K562 (cell line): ENCODE results near the gene LY6G6F. TPM values are rescaled to one million over a fixed set of nuclear protein-coding genes. Genes with fewer than 3 reads are reported as not detected.

ENCODE experiments used
- BCOR ChIP-seq: fragments of 450-650 bp; IDR thresholded peaks from 2 replicates; pipeline ENCODE4 v1.6.1; 2016
- KAT7 ChIP-seq: sonication (generic); formaldehyde crosslinking; IDR thresholded peaks from 2 replicates; pipeline ENCODE4 v1.8.0; 2022; ENCODE audit warnings: missing genetic modification reagents, mild to moderate bottlenecking, borderline replicate concordance
- MAFK ChIP-seq: IDR thresholded peaks from 2 replicates; pipeline ENCODE4 v1.6.1; 2011; ENCODE audit warnings: low read length, improper control_type of control experiment
- MAZ ChIP-seq, 2 experiments: fragments of 450-650 bp in 1 of 2; sonication (generic) in 1 of 2; formaldehyde crosslinking; IDR thresholded peaks in 1 of 2; conservative IDR thresholded peaks in 1 of 2; 2 replicates each; pipeline versions ENCODE4 v1.4.0 to v1.5.0; 2020; ENCODE audit warnings: mild to moderate bottlenecking in 1 of 2, missing genetic modification reagents in 1 of 2
- MIER1 ChIP-seq: fragments of 450-650 bp; IDR thresholded peaks from 2 replicates; pipeline ENCODE4 v1.6.1; 2016; ENCODE audit warnings: antibody characterized with exemption, mild to moderate bottlenecking, low read depth
- NRF1 ChIP-seq, 2 experiments: fragments of 450-650 bp; IDR thresholded peaks in 1 of 2; conservative IDR thresholded peaks in 1 of 2; 2 replicates each; pipeline ENCODE4 v1.6.1; 2014; ENCODE audit warnings: mild to moderate bottlenecking in 2 of 2
- PHF20 ChIP-seq: fragments of 450-650 bp; IDR thresholded peaks from 2 replicates; pipeline ENCODE4 v1.6.1; 2018; ENCODE audit not compliant: partially characterized antibody
- RBFOX2 ChIP-seq: fragments of 200-400 bp; formaldehyde crosslinking; IDR thresholded peaks from 2 replicates; pipeline ENCODE4 v1.6.1; 2017; ENCODE audit warnings: low read depth, mild to moderate bottlenecking, low read length, moderate library complexity
- SAFB ChIP-seq: fragments of 200-400 bp; formaldehyde crosslinking; IDR thresholded peaks from 2 replicates; pipeline ENCODE4 v1.6.1; 2017; ENCODE audit warnings: low read depth, low read length, borderline replicate concordance
- SMAD3 ChIP-seq: fragments of 450-650 bp; formaldehyde crosslinking; conservative IDR thresholded peaks from 2 replicates; pipeline ENCODE4 v1.4.0; 2020; ENCODE audit warnings: mild to moderate bottlenecking
- SOX6 ChIP-seq: fragments of 450-650 bp; IDR thresholded peaks from 2 replicates; pipeline ENCODE4 v1.6.1; 2014; ENCODE audit warnings: mild to moderate bottlenecking
- TAF1 ChIP-seq: IDR thresholded peaks from 2 replicates; pipeline ENCODE4 v1.6.1; 2011; ENCODE audit warnings: mild to moderate bottlenecking, low read length, moderate library complexity; ENCODE audit not compliant: insufficient read depth, control insufficient read depth, severe bottlenecking; ENCODE audit errors: extremely low read depth
- TAF7 ChIP-seq: fragments of 450-650 bp; IDR thresholded peaks from 2 replicates; pipeline ENCODE4 v1.6.1; 2016; ENCODE audit warnings: missing genetic modification characterization, missing compliant biosample characterization
- THRAP3 ChIP-seq: fragments of 450-650 bp; IDR thresholded peaks from 2 replicates; pipeline ENCODE4 v1.6.1; 2016; ENCODE audit warnings: mild to moderate bottlenecking, inconsistent platforms, borderline replicate concordance
- WHSC1 ChIP-seq: IDR thresholded peaks from one replicate; pipeline ENCODE4 v1.6.1; 2012; ENCODE audit warnings: low read length, control low read depth, inconsistent platforms
- ZNF124 ChIP-seq: sonication (generic); formaldehyde crosslinking; IDR thresholded peaks from 2 replicates; pipeline ENCODE4 v1.8.1; 2022; ENCODE audit warnings: missing genetic modification reagents
- ZNF253 ChIP-seq: fragments of 250-450 bp; sonication (Bioruptor Pico); conservative IDR thresholded peaks from 2 replicates; pipeline ENCODE4 v1.6.1; 2021; ENCODE audit warnings: mild to moderate bottlenecking
- ZNF280A ChIP-seq: fragments of 450-650 bp; IDR thresholded peaks from 2 replicates; pipeline ENCODE4 v1.6.1; 2018; ENCODE audit warnings: mild to moderate bottlenecking, low read depth; ENCODE audit not compliant: partially characterized antibody
- ZNF561 ChIP-seq: fragments of 450-650 bp; formaldehyde crosslinking; conservative IDR thresholded peaks from 2 replicates; pipeline ENCODE4 v1.4.0; 2020; ENCODE audit warnings: mild to moderate bottlenecking, moderate library complexity
- ZNF668 ChIP-seq: fragments of 250-450 bp; sonication (Bioruptor Pico); IDR thresholded peaks from 2 replicates; pipeline ENCODE4 v1.8.0; 2022; ENCODE audit warnings: mild to moderate bottlenecking, inconsistent platforms
- ZNF785 ChIP-seq: fragments of 250-450 bp; sonication (Bioruptor Pico); IDR thresholded peaks from 2 replicates; pipeline ENCODE4 v1.4.0; 2020; ENCODE audit warnings: mild to moderate bottlenecking
- polyA plus RNA-seq, 8 experiments: library from polyadenylated mRNA; depleted of rRNA in 4 of 8; stranded (reverse) in 5 of 8; unstranded in 3 of 8; fragments of >200 nt; fragmentation: Nextera tagmentation in 2 of 8; fragmentation: Illumina TruSeq in 1 of 8; extraction: Ambion mirVana in 2 of 8; extraction: Trizol in 1 of 8; gene quantifications; 2 replicates each; pipeline versions ENCODE4 v1.2.1 to v1.2.3, GENCODE V29; 2011 to 2014; ENCODE audit warnings: inconsistent platforms in 1 of 8, missing spikeins in 1 of 8
- total RNA-seq, 7 experiments: library from RNA; depleted of rRNA in 6 of 7; stranded (reverse); fragments of >200 nt in 6 of 7; fragmentation: Illumina TruSeq in 2 of 7; extraction: Trizol in 2 of 7; gene quantifications; 2 replicates each; pipeline versions ENCODE4 v1.2.1 to v1.2.3, GENCODE V29; 2011 to 2021; ENCODE audit warnings: low replicate concordance in 1 of 7
- TF ChIP-seq, protein P1 (sequence below): sonication (generic); formaldehyde crosslinking; IDR thresholded peaks from 2 replicates; pipeline ENCODE4 v1.8.0; 2022; ENCODE audit warnings: mild to moderate bottlenecking, missing genetic modification reagents
- TF ChIP-seq, protein P2 (sequence below), 2 experiments: fragments of 450-650 bp in 1 of 2; sonication (generic) in 1 of 2; formaldehyde crosslinking in 1 of 2; IDR thresholded peaks in 1 of 2; conservative IDR thresholded peaks in 1 of 2; 2 replicates each; pipeline versions ENCODE4 v1.6.1 to v1.8.1; 2016 to 2023; ENCODE audit warnings: mild to moderate bottlenecking in 2 of 2, moderate library complexity in 2 of 2, inconsistent platforms in 1 of 2, missing genetic modification reagents in 1 of 2
- TF ChIP-seq, protein P3 (sequence below): fragments of 250-450 bp; sonication (Bioruptor Pico); IDR thresholded peaks from 2 replicates; pipeline ENCODE4 v1.6.1; 2021; ENCODE audit warnings: mild to moderate bottlenecking

LY6G6F gene
- total and polyA plus RNA-seq, 9 of the 15 experiments (the other 6 are each of a cell fraction or from before 2014, with no cell fraction given), result 0.14 to 0.50 (median 0.28) TPM; not detected in 2

- TF ChIP-seq, protein P1, sequence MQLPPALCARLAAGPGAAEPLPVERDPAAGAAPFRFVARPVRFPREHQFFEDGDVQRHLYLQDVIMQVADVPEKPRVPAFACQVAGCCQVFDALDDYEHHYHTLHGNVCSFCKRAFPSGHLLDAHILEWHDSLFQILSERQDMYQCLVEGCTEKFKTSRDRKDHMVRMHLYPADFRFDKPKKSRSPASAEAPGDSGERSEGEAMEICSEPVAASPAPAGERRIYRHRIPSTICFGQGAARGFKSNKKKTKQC (CRISPR knock-in tag), result peak; percentile 87
- no peak for TF ChIP-seq MIER1
- peak; percentile 84 to 86 for TF ChIP-seq NRF1 (conservative IDR thresholded peaks at IDR 0.05 in 1 of 2, IDR thresholded peaks at IDR 0.05 in 1 of 2)
- TF ChIP-seq WHSC1, result no peak
- TF ChIP-seq SMAD3 (CRISPR knock-in tag), result 0 out of 2 replicates have a peak, but pooled peaks have one; percentile 1
- TF ChIP-seq THRAP3, result no peak
- TF ChIP-seq PHF20, result no peak
- peak; percentile 98 for TF ChIP-seq KAT7
- no peak for TF ChIP-seq ZNF785 (CRISPR knock-in tag)
- TF ChIP-seq TAF1, result peak; percentile 91
- TF ChIP-seq, protein P2, sequence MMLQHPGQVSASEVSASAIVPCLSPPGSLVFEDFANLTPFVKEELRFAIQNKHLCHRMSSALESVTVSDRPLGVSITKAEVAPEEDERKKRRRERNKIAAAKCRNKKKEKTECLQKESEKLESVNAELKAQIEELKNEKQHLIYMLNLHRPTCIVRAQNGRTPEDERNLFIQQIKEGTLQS (IDR thresholded peaks at IDR 0.05), result no peak
- TF ChIP-seq, protein P2 (CRISPR knock-in tag; conservative IDR thresholded peaks at IDR 0.05), result no peak; the same call in 1 of the 2 replicates
- TF ChIP-seq ZNF668 (CRISPR knock-in tag), result no peak; the same call in 1 of the 2 replicates
- peak; percentile 47; the same call in 1 of the 2 replicates for TF ChIP-seq ZNF253 (CRISPR knock-in tag)
- TF ChIP-seq MAZ (CRISPR knock-in tag; conservative IDR thresholded peaks at IDR 0.05 in 1 of 2, IDR thresholded peaks at IDR 0.05 in 1 of 2), result peak; percentile 92 to 95
- peak; percentile 63; the same call in 1 of the 2 replicates for TF ChIP-seq SOX6
- peak; percentile 55 for TF ChIP-seq TAF7 (tag)
- TF ChIP-seq ZNF280A, result no peak
- TF ChIP-seq ZNF561 (CRISPR knock-in tag), result peak; percentile 5; the same call in 1 of the 2 replicates
- no peak for TF ChIP-seq ZNF124 (CRISPR knock-in tag)
- TF ChIP-seq MAFK, result no peak; the same call in 1 of the 2 replicates
- no peak for TF ChIP-seq BCOR
- TF ChIP-seq, protein P3, sequence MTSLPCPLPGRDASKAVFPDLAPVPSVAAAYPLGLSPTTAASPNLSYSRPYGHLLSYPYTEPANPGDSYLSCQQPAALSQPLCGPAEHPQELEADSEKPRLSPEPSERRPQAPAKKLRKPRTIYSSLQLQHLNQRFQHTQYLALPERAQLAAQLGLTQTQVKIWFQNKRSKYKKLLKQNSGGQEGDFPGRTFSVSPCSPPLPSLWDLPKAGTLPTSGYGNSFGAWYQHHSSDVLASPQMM, result 0 out of 2 replicates have a peak, but pooled peaks have one; percentile 13
- peak; percentile 96 for TF ChIP-seq RBFOX2
- TF ChIP-seq SAFB, result 0 out of 2 replicates have a peak, but pooled peaks have one; percentile 15
Measured at GRCh38 chr6:31660381-31661261, 46.0 kb upstream of the LY6G6F start, which contains the start of gene C6orf47 (continued).
